Measurements from ENCODE around the gene SMARCC1.

Gene SMARCC1

DNA sequence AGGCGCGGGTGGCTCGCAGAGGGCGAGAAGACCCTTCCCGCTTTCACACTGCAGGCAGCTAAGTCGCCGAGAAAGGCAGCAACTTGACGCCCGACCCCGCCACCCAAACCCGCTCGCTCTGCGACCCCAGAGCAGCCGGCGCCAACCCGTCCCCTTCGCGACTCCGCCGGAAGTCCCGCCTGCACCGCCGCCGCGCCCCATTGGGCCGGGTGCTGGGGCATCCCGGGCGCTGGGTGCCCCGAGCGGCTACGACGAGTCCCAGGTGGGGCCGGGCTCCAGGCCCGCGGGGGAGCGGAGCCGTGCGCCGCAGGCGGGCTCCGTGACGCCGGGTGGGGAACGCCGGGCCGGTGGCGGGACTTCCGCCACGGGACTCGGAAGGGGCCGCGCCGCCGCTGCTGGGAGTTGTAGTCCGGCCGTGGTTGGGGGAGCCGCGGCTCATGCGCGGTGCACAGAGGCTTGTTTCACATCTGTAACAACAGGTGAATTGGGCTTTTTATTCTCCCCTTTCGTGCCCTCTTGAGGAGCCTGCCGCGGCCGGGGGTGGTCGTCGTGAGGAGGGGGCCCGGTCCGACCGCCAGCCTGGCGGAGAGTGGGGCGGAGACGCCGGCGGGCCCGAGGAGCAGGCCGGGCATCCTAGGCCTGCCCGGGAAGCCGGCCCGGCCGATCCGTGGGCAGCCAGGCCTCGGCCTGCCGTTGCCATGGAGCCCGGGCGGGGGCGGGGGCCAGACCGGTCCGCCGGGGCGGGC is 21.2 kb upstream of the SMARCC1 start, which contains the start of gene DHX30 (continued):
- no peak for TF ChIP-seq ZBTB49 (tag by site-specific recombination; IDR thresholded peaks at IDR 0.05; ENCODE audit: low read depth)
- no peak for TF ChIP-seq TSHZ1 (tag by site-specific recombination; IDR thresholded peaks at IDR 0.05; ENCODE audit: borderline replicate concordance)
- no peak for TF ChIP-seq ZNF391 (tag by site-specific recombination; IDR thresholded peaks at IDR 0.05; ENCODE audit: borderline replicate concordance, low read depth)
- TF ChIP-seq SETDB1 (IDR thresholded peaks at IDR 0.05; ENCODE audit: insufficient read length, low read length): no peak
- no peak for TF ChIP-seq PRDM1 (tag by site-specific recombination; IDR thresholded peaks at IDR 0.05)
- peak; percentile 5; the same call in 1 of the 2 replicates for TF ChIP-seq ZNF692 (tag by site-specific recombination; IDR thresholded peaks at IDR 0.05)
- no peak for TF ChIP-seq GLI4 (tag by site-specific recombination; IDR thresholded peaks at IDR 0.05)
- no peak for TF ChIP-seq ZNF214 (tag by site-specific recombination; IDR thresholded peaks at IDR 0.05; ENCODE audit: borderline replicate concordance)
- TF ChIP-seq ZNF747 (tag by site-specific recombination; IDR thresholded peaks at IDR 0.05): no peak
- TF ChIP-seq ZNF2 (tag by site-specific recombination; IDR thresholded peaks at IDR 0.05): no peak
- no peak for TF ChIP-seq ZNF311 (tag by site-specific recombination; IDR thresholded peaks at IDR 0.05; ENCODE audit: borderline replicate concordance)
- TF ChIP-seq ZNF777 (tag by site-specific recombination; IDR thresholded peaks at IDR 0.05; ENCODE audit: borderline replicate concordance): no peak
- TF ChIP-seq ZNF433 (tag by site-specific recombination; IDR thresholded peaks at IDR 0.05; ENCODE audit: low read depth): no peak
- TF ChIP-seq ZNF169 (tag by site-specific recombination; IDR thresholded peaks at IDR 0.05): no peak
- TF ChIP-seq SP2 (tag by site-specific recombination; IDR thresholded peaks at IDR 0.05): peak; percentile 55
- TF ChIP-seq SP3 (tag by site-specific recombination; IDR thresholded peaks at IDR 0.05): peak; percentile 43
- TF ChIP-seq, protein P1, sequence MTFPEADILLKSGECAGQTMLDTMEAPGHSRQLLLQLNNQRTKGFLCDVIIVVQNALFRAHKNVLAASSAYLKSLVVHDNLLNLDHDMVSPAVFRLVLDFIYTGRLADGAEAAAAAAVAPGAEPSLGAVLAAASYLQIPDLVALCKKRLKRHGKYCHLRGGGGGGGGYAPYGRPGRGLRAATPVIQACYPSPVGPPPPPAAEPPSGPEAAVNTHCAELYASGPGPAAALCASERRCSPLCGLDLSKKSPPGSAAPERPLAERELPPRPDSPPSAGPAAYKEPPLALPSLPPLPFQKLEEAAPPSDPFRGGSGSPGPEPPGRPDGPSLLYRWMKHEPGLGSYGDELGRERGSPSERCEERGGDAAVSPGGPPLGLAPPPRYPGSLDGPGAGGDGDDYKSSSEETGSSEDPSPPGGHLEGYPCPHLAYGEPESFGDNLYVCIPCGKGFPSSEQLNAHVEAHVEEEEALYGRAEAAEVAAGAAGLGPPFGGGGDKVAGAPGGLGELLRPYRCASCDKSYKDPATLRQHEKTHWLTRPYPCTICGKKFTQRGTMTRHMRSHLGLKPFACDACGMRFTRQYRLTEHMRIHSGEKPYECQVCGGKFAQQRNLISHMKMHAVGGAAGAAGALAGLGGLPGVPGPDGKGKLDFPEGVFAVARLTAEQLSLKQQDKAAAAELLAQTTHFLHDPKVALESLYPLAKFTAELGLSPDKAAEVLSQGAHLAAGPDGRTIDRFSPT (tag by site-specific recombination; IDR thresholded peaks at IDR 0.05): no peak
- no peak for TF ChIP-seq ZNF37A (tag by site-specific recombination; IDR thresholded peaks at IDR 0.05)
- no peak for TF ChIP-seq ZNF202 (tag by site-specific recombination; IDR thresholded peaks at IDR 0.05; ENCODE audit: borderline replicate concordance)
- TF ChIP-seq, protein P2, sequence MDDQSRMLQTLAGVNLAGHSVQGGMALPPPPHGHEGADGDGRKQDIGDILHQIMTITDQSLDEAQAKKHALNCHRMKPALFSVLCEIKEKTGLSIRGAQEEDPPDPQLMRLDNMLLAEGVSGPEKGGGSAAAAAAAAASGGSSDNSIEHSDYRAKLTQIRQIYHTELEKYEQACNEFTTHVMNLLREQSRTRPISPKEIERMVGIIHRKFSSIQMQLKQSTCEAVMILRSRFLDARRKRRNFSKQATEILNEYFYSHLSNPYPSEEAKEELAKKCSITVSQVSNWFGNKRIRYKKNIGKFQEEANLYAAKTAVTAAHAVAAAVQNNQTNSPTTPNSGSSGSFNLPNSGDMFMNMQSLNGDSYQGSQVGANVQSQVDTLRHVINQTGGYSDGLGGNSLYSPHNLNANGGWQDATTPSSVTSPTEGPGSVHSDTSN (CRISPR knock-in tag; IDR thresholded peaks at IDR 0.05): no peak
- no peak for TF ChIP-seq ZNF677 (tag by site-specific recombination; IDR thresholded peaks at IDR 0.05)
- TF ChIP-seq SCRT2 (tag by site-specific recombination; IDR thresholded peaks at IDR 0.05): peak; percentile 99
- no peak for TF ChIP-seq ZNF302 (tag by site-specific recombination; IDR thresholded peaks at IDR 0.05; ENCODE audit: low read depth)
- no peak for TF ChIP-seq GFI1B (tag by site-specific recombination; IDR thresholded peaks at IDR 0.05)
- TF ChIP-seq ZNF776 (tag by site-specific recombination; IDR thresholded peaks at IDR 0.05; ENCODE audit: borderline replicate concordance): no peak
- TF ChIP-seq IKZF3 (tag by site-specific recombination; IDR thresholded peaks at IDR 0.05): peak; percentile 5; the same call in 1 of the 2 replicates
- TF ChIP-seq ZNF266 (tag by site-specific recombination; IDR thresholded peaks at IDR 0.05; ENCODE audit: low read depth): no peak
